HL-60 (cell line): ENCODE results near the gene FBXO48.
"Not testable (repeated sequence)": the region's sequence is repeated elsewhere in the genome, so short reads cannot be mapped to it uniquely, and the experiment has no call there.

Experiments
- DNase-seq, 2 experiments: peaks; one replicate each; pipeline ENCODE4 v3.0.0-alpha.2; 2010 to 2020; ENCODE audit warnings: low read depth in 1 of 2, low spot score in 1 of 2
- H3K27ac ChIP-seq: fragments of 250-450 bp; sonication (Bioruptor Pico); replicated peaks from 2 replicates; pipeline ENCODE4 v1.5.1; 2020; ENCODE audit warnings: mild to moderate bottlenecking, moderate library complexity
- H3K27me3 ChIP-seq: fragments of 250-450 bp; sonication (Bioruptor Pico); 2 replicates; pipeline ENCODE4 v1.5.1; 2021; ENCODE audit warnings: mild to moderate bottlenecking, moderate library complexity; ENCODE audit not compliant: insufficient read depth, poor library complexity, severe bottlenecking
- H3K4me3 ChIP-seq: replicated peaks from 2 replicates; pipeline ENCODE4 v1.5.1; 2011; ENCODE audit warnings: mild to moderate bottlenecking, control low read depth, low read length; ENCODE audit not compliant: insufficient read depth
- CTCF ChIP-seq: IDR thresholded peaks from one replicate; pipeline ENCODE4 v1.5.1; 2011; ENCODE audit warnings: low read length, control low read depth, inconsistent platforms; ENCODE audit not compliant: insufficient read depth
- GABPA ChIP-seq: IDR thresholded peaks from 2 replicates; pipeline ENCODE4 v1.6.1; 2012; ENCODE audit warnings: low read depth
- POLR2AphosphoS5 ChIP-seq: IDR thresholded peaks from 2 replicates; pipeline ENCODE4 v1.6.1; 2012; ENCODE audit warnings: low read depth
- SPI1 ChIP-seq: IDR thresholded peaks from 2 replicates; pipeline ENCODE4 v1.6.1; 2012; ENCODE audit warnings: low read depth, mild to moderate bottlenecking, borderline replicate concordance
- TF ChIP-seq, protein P1 (sequence below): IDR thresholded peaks from 2 replicates; pipeline ENCODE4 v1.6.1; 2012; ENCODE audit warnings: low read depth; ENCODE audit not compliant: insufficient replicate concordance

The FBXO48 gene

DNA sequence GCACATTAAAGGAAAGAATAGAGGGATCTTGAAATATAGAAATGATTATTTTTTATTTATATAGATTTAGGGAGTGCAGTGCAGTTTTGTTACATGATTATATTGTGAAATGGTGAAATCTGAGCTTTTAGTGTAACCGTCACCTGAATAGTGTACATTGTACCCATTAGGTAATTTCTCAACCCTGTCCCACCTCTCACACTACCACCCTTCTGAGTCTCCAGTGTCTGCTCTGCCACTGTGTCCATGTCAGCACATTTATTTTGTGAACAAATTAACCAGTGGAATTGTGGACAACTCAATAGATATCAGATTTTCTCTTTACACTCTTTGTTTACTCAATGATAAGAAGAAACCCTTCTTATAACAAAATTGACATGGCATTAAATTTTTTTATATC is 24.5 kb upstream of the FBXO48 start:
- Histone ChIP-seq H3K4me3 (no peak overlapping the region), H3K27ac (no peak overlapping the region), H3K27me3 (no peaks in the 10 kb centered on the region)
- TF ChIP-seq, protein P1, sequence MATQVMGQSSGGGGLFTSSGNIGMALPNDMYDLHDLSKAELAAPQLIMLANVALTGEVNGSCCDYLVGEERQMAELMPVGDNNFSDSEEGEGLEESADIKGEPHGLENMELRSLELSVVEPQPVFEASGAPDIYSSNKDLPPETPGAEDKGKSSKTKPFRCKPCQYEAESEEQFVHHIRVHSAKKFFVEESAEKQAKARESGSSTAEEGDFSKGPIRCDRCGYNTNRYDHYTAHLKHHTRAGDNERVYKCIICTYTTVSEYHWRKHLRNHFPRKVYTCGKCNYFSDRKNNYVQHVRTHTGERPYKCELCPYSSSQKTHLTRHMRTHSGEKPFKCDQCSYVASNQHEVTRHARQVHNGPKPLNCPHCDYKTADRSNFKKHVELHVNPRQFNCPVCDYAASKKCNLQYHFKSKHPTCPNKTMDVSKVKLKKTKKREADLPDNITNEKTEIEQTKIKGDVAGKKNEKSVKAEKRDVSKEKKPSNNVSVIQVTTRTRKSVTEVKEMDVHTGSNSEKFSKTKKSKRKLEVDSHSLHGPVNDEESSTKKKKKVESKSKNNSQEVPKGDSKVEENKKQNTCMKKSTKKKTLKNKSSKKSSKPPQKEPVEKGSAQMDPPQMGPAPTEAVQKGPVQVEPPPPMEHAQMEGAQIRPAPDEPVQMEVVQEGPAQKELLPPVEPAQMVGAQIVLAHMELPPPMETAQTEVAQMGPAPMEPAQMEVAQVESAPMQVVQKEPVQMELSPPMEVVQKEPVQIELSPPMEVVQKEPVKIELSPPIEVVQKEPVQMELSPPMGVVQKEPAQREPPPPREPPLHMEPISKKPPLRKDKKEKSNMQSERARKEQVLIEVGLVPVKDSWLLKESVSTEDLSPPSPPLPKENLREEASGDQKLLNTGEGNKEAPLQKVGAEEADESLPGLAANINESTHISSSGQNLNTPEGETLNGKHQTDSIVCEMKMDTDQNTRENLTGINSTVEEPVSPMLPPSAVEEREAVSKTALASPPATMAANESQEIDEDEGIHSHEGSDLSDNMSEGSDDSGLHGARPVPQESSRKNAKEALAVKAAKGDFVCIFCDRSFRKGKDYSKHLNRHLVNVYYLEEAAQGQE, result no peak
- TF ChIP-seq POLR2AphosphoS5 (no peak), SPI1 (no peak), CTCF (no peak), GABPA (no peak)
- DNase-seq, result no peak

GRCh38 chr2:68489282-68489681 is 22.2 kb upstream of the FBXO48 start:
- DNase-seq, result no peak

GRCh38 chr2:68488605-68489004 is 21.5 kb upstream of the FBXO48 start:
- not testable (repeated sequence) for H3K27me3 ChIP-seq, H3K27ac ChIP-seq, H3K4me3 ChIP-seq, DNase-seq

More at GRCh38 chr2:68489282-68489681, 22.2 kb upstream of the FBXO48 start:
- H3K27me3 ChIP-seq, result no peaks in the 10 kb centered on the region
- TF ChIP-seq, protein P1, result no peak
- no peak for TF ChIP-seq CTCF
- TF ChIP-seq GABPA, result no peak
- no peak for TF ChIP-seq SPI1
- no peak for TF ChIP-seq POLR2AphosphoS5
- no peak overlapping the region for H3K4me3 ChIP-seq
- H3K27ac ChIP-seq, result no peak overlapping the region

DNA sequence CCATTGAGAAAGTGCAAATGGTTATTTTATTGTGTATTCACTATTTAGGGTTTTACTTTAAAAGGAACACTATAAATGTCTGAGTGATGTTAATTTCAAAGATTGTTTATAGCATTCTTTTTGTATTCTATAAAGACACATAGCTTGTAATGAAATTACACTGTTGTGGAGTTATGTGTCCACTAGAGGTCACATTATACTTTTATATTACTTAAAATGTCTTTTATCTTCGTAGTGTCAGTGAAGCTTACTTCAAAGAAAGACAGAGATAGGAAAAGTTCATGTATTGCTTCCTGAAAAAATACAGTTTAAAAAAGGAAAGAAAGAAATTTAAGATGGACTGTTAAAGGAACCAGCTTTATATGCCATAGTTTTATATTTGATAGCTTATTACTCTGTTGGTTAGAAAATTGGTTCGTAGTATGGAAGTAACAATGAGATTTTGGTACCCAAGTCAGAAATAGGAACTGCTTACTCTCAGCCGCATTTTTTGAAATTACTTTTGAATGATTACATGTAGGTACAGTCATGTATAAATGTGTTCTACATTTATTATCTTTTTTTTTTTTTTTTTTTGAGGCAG is 20.8 kb upstream of the FBXO48 start:
- no peak overlapping the region for H3K4me3 ChIP-seq
- TF ChIP-seq CTCF, result peak; percentile 17
- TF ChIP-seq POLR2AphosphoS5, result no peak
- no peak for DNase-seq
- H3K27me3 ChIP-seq, result no peaks in the 10 kb centered on the region
- H3K27ac ChIP-seq, result no peak overlapping the region
